Ishikawa (cell line): ENCODE data around the gene PITPNC1.

ENCODE experiments used
- CEBPB ChIP-seq: IDR thresholded peaks from 2 replicates; pipeline ENCODE4 v1.6.1; 2012
- CREB1 ChIP-seq: IDR thresholded peaks from 2 replicates; pipeline ENCODE4 v1.6.1; 2012; ENCODE audit warnings: low read depth
- EGR1 ChIP-seq: IDR thresholded peaks from 2 replicates; pipeline ENCODE4 v1.6.1; 2012
- EP300 ChIP-seq: IDR thresholded peaks from 2 replicates; pipeline ENCODE4 v1.6.1; 2012; ENCODE audit warnings: borderline replicate concordance
- FOXM1 ChIP-seq: IDR thresholded peaks from 2 replicates; pipeline ENCODE4 v1.6.1; 2012; ENCODE audit warnings: low read depth, borderline replicate concordance
- NFIC ChIP-seq: IDR thresholded peaks from 2 replicates; pipeline ENCODE4 v1.6.1; 2012
- RAD21 ChIP-seq: IDR thresholded peaks from 2 replicates; pipeline ENCODE4 v1.6.1; 2012; ENCODE audit warnings: low read depth
- TAF1 ChIP-seq: IDR thresholded peaks from 2 replicates; pipeline ENCODE4 v1.6.1; 2012; ENCODE audit warnings: low read depth, mild to moderate bottlenecking
- TCF12 ChIP-seq: IDR thresholded peaks from 2 replicates; pipeline ENCODE4 v1.6.1; 2012; ENCODE audit warnings: low read depth
- TEAD4 ChIP-seq: IDR thresholded peaks from 2 replicates; pipeline ENCODE4 v1.6.1; 2012
- YY1 ChIP-seq: IDR thresholded peaks from 2 replicates; pipeline ENCODE4 v1.6.1; 2012; ENCODE audit warnings: low read depth
- ZBTB7A ChIP-seq: IDR thresholded peaks from 2 replicates; pipeline ENCODE4 v1.6.1; 2012; ENCODE audit warnings: low read depth
- TF ChIP-seq, protein P1 (sequence below): IDR thresholded peaks from 2 replicates; pipeline ENCODE4 v1.6.1; 2012; ENCODE audit warnings: low read depth, mild to moderate bottlenecking
- TF ChIP-seq, protein P2 (sequence below): IDR thresholded peaks from 2 replicates; pipeline ENCODE4 v1.6.1; 2012
- TF ChIP-seq, protein P3 (sequence below): IDR thresholded peaks from 2 replicates; pipeline ENCODE4 v1.6.1; 2012

Gene PITPNC1

DNA sequence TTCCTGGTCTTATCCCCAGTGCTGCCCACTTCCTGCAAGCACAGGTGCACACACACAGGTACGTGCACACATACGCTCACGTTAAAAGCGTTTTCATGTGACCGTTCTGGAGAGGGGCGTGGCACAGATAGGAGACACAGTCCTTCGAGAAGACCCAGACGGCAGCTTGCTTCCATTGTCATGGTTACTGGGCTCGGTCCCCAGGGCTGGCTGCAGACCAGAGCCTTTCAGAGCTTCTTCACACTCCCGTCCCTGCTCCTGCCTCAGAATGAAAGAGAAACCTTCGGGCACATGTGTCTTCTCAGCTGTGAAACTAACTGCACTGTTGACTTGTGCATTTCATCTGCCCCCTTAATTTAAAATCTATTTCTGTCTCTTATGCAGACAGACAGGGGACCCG lies 154.2 kb downstream of the PITPNC1 start:
- TF ChIP-seq CREB1 (no peak), EP300 (no peak), RAD21 (no peak), EGR1 (no peak), TAF1 (no peak), TCF12 (no peak), YY1 (no peak), NFIC (no peak), ZBTB7A (no peak), FOXM1 (no peak), TEAD4 (no peak), CEBPB (no peak)
- TF ChIP-seq, protein P1, sequence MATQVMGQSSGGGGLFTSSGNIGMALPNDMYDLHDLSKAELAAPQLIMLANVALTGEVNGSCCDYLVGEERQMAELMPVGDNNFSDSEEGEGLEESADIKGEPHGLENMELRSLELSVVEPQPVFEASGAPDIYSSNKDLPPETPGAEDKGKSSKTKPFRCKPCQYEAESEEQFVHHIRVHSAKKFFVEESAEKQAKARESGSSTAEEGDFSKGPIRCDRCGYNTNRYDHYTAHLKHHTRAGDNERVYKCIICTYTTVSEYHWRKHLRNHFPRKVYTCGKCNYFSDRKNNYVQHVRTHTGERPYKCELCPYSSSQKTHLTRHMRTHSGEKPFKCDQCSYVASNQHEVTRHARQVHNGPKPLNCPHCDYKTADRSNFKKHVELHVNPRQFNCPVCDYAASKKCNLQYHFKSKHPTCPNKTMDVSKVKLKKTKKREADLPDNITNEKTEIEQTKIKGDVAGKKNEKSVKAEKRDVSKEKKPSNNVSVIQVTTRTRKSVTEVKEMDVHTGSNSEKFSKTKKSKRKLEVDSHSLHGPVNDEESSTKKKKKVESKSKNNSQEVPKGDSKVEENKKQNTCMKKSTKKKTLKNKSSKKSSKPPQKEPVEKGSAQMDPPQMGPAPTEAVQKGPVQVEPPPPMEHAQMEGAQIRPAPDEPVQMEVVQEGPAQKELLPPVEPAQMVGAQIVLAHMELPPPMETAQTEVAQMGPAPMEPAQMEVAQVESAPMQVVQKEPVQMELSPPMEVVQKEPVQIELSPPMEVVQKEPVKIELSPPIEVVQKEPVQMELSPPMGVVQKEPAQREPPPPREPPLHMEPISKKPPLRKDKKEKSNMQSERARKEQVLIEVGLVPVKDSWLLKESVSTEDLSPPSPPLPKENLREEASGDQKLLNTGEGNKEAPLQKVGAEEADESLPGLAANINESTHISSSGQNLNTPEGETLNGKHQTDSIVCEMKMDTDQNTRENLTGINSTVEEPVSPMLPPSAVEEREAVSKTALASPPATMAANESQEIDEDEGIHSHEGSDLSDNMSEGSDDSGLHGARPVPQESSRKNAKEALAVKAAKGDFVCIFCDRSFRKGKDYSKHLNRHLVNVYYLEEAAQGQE, result no peak
- TF ChIP-seq, protein P2, sequence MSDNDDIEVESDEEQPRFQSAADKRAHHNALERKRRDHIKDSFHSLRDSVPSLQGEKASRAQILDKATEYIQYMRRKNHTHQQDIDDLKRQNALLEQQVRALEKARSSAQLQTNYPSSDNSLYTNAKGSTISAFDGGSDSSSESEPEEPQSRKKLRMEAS, result no peak
- TF ChIP-seq, protein P3, sequence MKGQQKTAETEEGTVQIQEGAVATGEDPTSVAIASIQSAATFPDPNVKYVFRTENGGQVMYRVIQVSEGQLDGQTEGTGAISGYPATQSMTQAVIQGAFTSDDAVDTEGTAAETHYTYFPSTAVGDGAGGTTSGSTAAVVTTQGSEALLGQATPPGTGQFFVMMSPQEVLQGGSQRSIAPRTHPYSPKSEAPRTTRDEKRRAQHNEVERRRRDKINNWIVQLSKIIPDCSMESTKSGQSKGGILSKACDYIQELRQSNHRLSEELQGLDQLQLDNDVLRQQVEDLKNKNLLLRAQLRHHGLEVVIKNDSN, result no peak

DNA sequence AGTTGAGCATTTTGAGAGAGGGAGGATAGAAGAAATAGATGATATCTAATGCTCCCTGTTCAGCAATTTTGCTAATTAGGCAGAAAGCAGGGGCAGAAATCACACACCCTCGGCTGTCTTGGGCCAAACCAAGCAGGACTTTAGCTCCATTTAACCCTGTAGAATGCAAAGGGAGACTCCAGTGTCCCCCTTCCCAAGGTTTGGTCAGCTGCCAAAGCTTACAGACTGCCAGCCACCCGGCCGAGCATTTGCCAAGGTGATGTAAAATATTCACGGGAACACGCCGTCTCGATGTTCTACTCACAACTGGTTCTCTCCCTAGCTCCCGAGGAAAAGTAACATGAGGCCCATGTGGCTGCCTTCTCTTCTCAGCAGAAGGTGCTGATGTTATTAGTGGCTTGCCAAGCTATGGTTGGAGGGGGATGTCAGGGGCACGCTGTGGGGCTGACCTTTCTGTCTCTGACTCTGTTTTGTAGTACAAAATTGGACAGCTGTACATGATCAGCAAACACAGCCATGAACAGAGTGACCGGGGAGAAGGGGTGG lies 155.3 kb downstream of the PITPNC1 start:
- no peak for TF ChIP-seq YY1
- no peak for TF ChIP-seq TAF1
- no peak for TF ChIP-seq TCF12
- no peak for TF ChIP-seq ZBTB7A
- TF ChIP-seq NFIC, result no peak

DNA sequence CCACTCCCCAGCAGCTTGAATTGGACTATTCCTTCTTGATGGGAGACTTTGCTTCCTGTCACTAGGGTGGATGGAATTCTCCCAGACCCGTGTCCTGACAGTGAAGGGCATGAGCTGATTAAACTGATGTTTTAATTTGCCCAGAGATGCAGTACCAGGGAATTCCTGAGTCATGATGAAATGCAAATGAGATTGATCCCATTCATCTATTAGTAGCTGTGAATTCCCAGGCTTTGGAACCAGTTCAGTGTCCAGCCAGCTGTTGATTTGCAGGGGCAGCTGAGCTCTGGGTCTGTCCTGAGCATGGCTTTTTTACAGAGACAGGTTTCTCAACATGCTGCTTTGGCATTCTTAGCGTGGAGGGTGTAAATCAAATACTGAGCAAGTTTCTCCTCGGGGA lies 157.9 kb downstream of the PITPNC1 start:
- no peak for TF ChIP-seq EP300

DNA sequence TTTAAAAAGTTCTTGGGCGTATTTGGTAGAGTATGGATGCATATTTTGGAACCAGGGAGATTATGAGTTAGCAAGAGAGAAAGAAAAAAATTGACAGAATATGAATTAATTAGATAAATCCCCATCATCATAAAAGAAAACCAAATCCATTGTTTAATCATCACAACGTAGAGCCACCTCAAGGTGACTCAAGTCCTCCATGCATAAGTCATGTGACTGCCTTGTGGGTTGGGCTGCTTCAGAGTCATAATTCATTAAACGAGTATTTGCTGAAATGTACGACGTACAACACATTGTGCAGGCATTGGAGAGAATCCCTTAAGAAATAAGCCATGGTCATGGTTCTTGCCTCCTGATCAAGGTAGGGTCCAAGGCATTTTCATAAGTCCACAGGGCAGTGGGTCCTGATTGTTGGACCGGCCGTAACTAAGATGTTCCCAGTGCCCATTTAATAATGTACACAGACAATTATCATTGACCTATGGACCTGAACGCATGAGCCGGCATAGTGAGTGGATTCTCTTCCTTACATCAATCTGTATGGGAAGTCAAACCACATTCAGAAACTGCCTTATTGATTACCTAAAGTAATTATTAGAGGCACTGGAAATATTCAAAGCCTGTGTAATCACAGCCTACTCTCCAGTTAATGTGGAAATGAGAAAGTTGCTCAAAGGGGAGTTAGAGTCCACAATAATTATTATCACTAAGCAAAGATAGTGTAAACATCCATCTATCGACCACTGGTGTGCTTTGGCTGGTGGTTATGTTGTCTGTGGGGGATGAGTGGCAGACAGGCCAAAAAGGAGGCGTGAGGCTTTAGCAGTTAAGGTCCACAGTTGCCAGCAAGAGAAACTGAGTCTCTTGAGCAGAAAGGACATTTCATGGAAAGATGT lies 165.4 kb downstream of the PITPNC1 start:
- TF ChIP-seq EP300 (no peak), ZBTB7A (no peak), EGR1 (no peak), YY1 (no peak)
- TF ChIP-seq, protein P2, result no peak
- TF ChIP-seq, protein P1, result no peak

DNA sequence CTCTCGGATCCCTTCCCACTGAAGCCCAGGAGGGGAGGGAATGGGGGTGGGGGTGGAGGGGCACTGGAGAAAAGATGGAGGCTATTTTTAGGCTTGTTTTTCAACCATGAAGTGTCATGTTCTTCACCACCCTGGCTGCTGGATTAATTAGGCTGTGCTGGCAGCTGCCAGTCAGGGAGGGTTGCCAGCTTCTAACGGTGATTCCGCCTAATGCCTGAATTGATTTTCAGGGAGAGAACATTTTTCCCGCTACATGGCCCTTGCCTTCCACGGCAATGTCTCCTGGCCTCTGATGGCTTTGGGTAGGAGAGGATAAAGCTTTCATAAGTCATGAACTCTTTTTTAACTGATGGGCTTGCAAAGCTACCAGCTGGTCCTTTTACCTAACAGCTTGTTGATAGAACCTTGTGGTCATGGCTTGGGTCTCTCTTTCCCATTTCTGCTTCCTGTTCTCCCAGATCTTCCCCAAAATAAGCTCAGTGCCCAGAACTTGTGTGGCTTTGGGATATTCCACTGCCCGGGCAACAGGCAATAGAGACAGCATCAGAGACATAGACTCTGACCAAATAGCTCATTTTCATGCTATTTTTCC lies 167.4 kb downstream of the PITPNC1 start:
- TF ChIP-seq TAF1 (no peak), CREB1 (no peak), ZBTB7A (no peak), CEBPB (no peak), EP300 (no peak), FOXM1 (no peak), NFIC (no peak), TCF12 (no peak), RAD21 (no peak)
- TF ChIP-seq, protein P1, result no peak
- TF ChIP-seq, protein P2, result no peak
